OCI-LY7 (cell line): ENCODE measurements around the gene PARL.

Experiments used
- CTCF ChIP-seq: fragments of 200-600 bp; sonication (generic); conservative IDR thresholded peaks from 2 replicates; pipeline ENCODE4 v1.5.1; 2014; ENCODE audit warnings: mild to moderate bottlenecking, antibody characterized with exemption, low read length, moderate library complexity, mixed read lengths
- EZH2phosphoT487 ChIP-seq: fragments of 200-600 bp; sonication (generic); IDR thresholded peaks from 2 replicates; pipeline ENCODE4 v1.6.1; 2018; ENCODE audit warnings: low read depth, borderline replicate concordance, mild to moderate bottlenecking, mixed run types, antibody characterized with exemption, low read length, moderate library complexity, mixed read lengths

- no peak for TF ChIP-seq CTCF
- no peak for TF ChIP-seq EZH2phosphoT487
Measured at GRCh38 chr3:183810643-183811594, 73.8 kb downstream of the PARL start.
